Activated effector memory CD4-positive, alpha-beta T cell treated with Interleukin-2 at 50 U/mL for 16 hours (primary cell): ENCODE data around the gene SLC1A2.

Experiments used
- DNase-seq: peaks from one replicate; pipeline ENCODE4 v3.0.0-alpha.2; 2020

SLC1A2 gene

GRCh38 chr11:35214792-35215193, 204.6 kb downstream of the SLC1A2 start:
- DNase-seq, result no peak

GRCh38 chr11:35214226-35214770, 205.1 kb downstream of the SLC1A2 start:
- no peak for DNase-seq

GRCh38 chr11:35211952-35212351, 207.4 kb downstream of the SLC1A2 start:
- no peak for DNase-seq

- no peak for DNase-seq
Measured at GRCh38 chr11:35210876-35211546, 208.3 kb downstream of the SLC1A2 start.

GRCh38 chr11:35208795-35209194, 210.6 kb downstream of the SLC1A2 start:
- DNase-seq, result no peak

GRCh38 chr11:35207471-35208403, 211.6 kb downstream of the SLC1A2 start:
- no peak for DNase-seq

- no peak for DNase-seq
Measured at GRCh38 chr11:35206616-35207015, 212.7 kb downstream of the SLC1A2 start.

GRCh38 chr11:35204614-35205013, 214.7 kb downstream of the SLC1A2 start:
- no peak for DNase-seq
